Skeletal muscle tissue (tissue), 4 donors: ENCODE data around the gene AMBN. TPM values are rescaled to one million over a fixed set of nuclear protein-coding genes. Genes with fewer than 3 reads are reported as not detected.
A peak's percentile ranks its signal among the peaks of the same experiment; 100 is the strongest.
"Not testable (repeated sequence)": the region's sequence is repeated elsewhere in the genome, so short reads cannot be mapped to it uniquely, and the experiment has no call there.

ENCODE experiments used
- H3K27ac ChIP-seq: one replicate; pipeline ENCODE4 v1.7.0; 2013; ENCODE audit warnings: mild to moderate bottlenecking, low read depth, low read length, inconsistent platforms
- H3K27me3 ChIP-seq, 3 donors: one replicate each; pipeline ENCODE4 v1.7.0; 2013; ENCODE audit warnings: low read length in 3 of 3; ENCODE audit not compliant: control insufficient read depth in 3 of 3, insufficient read depth in 3 of 3
- H3K36me3 ChIP-seq, 3 donors: one replicate each; pipeline ENCODE4 v1.7.0; 2013; ENCODE audit warnings: low read length in 3 of 3; ENCODE audit not compliant: control insufficient read depth in 3 of 3, insufficient read depth in 3 of 3
- H3K4me1 ChIP-seq, 3 donors: one replicate each; pipeline ENCODE4 v1.7.0; 2013; ENCODE audit warnings: low read length in 3 of 3, mild to moderate bottlenecking in 3 of 3; ENCODE audit not compliant: control insufficient read depth in 3 of 3, insufficient read depth in 3 of 3
- H3K4me3 ChIP-seq, 3 donors: one replicate each; pipeline ENCODE4 v1.7.0; 2013; ENCODE audit warnings: low read length in 3 of 3
- H3K9ac ChIP-seq, 3 donors: one replicate each; pipeline ENCODE4 v1.7.0; 2013; ENCODE audit warnings: low read length in 3 of 3, mild to moderate bottlenecking in 3 of 3, moderate library complexity in 2 of 3, low read depth in 1 of 3
- H3K9me3 ChIP-seq, 3 donors: one replicate each; pipeline ENCODE4 v1.7.0; 2013; ENCODE audit warnings: low read length in 3 of 3; ENCODE audit not compliant: control insufficient read depth in 3 of 3
- total RNA-seq: library from RNA; depleted of rRNA; stranded (reverse); fragments of >200 nt; gene quantifications from one replicate; pipeline ENCODE4 v1.2.3, GENCODE V29; 2014
- donor health status: Osteomylitis.

AMBN gene
- total RNA-seq, 1 donor from 2014 or later, result not detected

DNA sequence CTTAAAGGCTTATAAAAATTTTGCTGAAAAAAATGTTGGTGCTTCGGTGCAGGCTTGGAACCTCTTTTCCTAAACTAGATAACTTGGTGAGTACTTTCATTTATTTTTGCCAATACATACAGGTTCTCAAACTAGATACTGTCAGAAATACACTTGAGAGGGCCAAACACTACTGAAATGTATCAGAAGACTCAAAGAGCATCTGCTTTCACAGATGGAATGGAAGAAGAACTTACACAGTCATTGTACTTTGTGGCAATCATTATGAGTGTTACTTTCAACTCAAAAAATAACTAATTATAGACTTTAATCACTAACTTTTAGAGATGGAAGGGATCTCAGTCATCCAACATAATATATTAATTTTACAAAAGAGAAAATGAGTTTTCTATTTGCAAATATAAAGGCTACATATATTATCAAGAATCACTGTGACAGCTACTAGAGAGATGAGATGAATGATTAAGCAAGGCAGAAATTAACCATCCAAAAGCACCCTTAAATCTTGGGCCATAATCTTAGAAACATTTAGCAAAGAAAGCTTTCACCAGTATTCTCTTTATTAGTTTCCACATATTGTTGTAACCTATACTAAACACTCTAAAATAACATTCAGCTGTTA lies 37.5 kb downstream of the AMBN start:
- Histone ChIP-seq H3K9me3 (no peaks in the 10 kb centered on the region), H3K4me3 (no peak overlapping the region), H3K4me1 (no peaks in the 10 kb centered on the region), H3K27me3 (no peaks in the 10 kb centered on the region), H3K9ac (no peak overlapping the region), H3K27ac (no peak overlapping the region), H3K36me3 (no peaks in the 10 kb centered on the region)

DNA sequence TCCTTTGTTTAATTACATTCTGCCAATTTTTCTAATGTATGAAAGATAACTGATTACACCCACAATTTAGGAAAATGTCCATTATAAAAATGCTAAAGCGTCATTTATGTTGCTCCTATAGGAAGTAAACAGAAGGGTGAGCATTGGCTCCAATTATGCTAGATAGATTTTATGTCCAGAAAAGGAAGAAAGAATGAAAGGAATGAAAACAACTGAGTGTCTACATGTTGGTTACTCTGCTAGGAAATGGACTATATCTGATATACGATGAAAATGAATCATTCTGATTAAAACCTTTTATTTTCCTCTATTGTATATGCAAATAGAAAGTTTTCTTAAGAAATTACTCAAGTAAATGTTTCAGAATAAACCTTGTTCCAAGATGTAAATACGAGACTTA lies 38.1 kb downstream of the AMBN start:
- no peak overlapping the region for H3K27ac ChIP-seq
- no peaks in the 10 kb centered on the region for H3K9me3 ChIP-seq
- H3K4me1 ChIP-seq, result no peaks in the 10 kb centered on the region
- no peak overlapping the region for H3K4me3 ChIP-seq
- no peak overlapping the region for H3K9ac ChIP-seq
- H3K36me3 ChIP-seq, result no peaks in the 10 kb centered on the region
- H3K27me3 ChIP-seq, result no peaks in the 10 kb centered on the region

DNA sequence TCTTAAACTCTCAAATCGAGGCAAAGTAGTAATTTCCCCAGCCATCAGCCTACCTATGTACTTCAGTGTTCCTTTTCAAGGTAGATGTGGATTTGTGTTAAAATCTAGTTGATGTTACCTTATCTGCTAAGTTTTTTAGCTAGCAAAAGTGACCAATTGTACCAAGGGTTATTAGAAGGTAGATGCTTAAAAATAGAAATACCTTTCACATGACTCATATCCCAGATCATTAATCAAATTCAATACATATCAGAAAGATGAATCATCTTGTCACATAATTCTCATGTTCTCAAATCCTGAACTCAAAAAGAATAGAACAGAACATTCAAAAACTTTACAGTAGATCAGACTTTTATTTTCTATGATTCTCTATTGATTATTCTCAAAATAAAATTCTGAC lies 40.0 kb downstream of the AMBN start:
- Histone ChIP-seq H3K27me3 (no peaks in the 10 kb centered on the region), H3K9me3 (no peaks in the 10 kb centered on the region), H3K4me3 (no peak overlapping the region), H3K9ac (no peak overlapping the region), H3K4me1 (peaks cover 0 to 4% (median 0%) of the 10 kb centered on the region in 3 donors), H3K36me3 (no peaks in the 10 kb centered on the region), H3K27ac (no peak overlapping the region)

GRCh38 chr4:70634482-70634881 lies 42.4 kb downstream of the AMBN start:
- Histone ChIP-seq H3K9ac (no peak overlapping the region), H3K27ac (no peak overlapping the region), H3K4me1 (peaks cover 0 to 5% (median 0%) of the 10 kb centered on the region in 3 donors), H3K36me3 (peaks cover 0 to 2% (median 0%) of the 10 kb centered on the region in 3 donors), H3K27me3 (no peaks in the 10 kb centered on the region), H3K9me3 (no peaks in the 10 kb centered on the region), H3K4me3 (no peak overlapping the region)

DNA sequence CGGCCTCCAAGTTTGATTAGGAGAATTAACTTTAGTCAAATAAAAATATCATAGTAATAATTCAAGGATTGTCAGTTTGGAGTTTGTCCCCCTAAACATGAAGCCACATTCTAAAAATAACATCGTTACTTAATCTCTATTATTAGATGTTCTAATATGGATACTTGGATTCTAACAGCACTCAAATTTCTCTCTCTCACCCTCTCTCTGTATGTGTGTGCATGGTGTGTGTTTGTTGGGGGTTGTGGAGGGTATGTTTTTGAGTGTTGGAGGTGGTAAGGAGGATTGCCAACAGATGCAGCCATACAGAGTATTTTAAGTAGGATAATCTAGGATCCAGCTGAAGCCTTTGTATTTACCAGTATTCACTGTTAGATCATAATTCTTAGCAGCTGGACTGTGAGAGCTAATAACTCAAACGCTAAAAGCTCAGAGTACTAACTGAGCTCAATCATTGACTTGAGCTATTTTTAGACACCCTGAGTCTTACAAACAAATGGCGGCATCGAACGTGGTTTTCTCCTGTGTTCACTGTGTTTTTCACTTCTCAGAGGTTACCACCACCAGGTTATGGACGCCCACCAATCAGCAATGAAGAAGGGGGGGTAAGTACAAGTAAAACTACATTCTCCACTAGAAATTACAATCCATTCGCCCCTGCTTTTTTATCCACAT lies 45.3 kb downstream of the AMBN start:
- H3K9ac ChIP-seq, result peak overlapping the region; percentile 57 to 76 (median 73)
- no peaks in the 10 kb centered on the region for H3K9me3 ChIP-seq
- peaks cover 0 to 5% (median 0%) of the 10 kb centered on the region in 3 donors for H3K4me1 ChIP-seq
- no peaks in the 10 kb centered on the region for H3K27me3 ChIP-seq
- H3K4me3 ChIP-seq, result peak overlapping the region; percentile 47 to 63 (median 57)
- H3K27ac ChIP-seq, result peak overlapping the region; percentile 96
- H3K36me3 ChIP-seq, result peaks cover 0 to 12% (median 2%) of the 10 kb centered on the region in 3 donors

- no peaks in the 10 kb centered on the region for H3K27me3 ChIP-seq
- H3K36me3 ChIP-seq, result peaks cover 2 to 21% (median 7%) of the 10 kb centered on the region in 3 donors
- peaks cover 0 to 5% (median 0%) of the 10 kb centered on the region in 3 donors for H3K4me1 ChIP-seq
- H3K9me3 ChIP-seq, result peaks cover 0 to 4% (median 0%) of the 10 kb centered on the region in 3 donors
- no peak overlapping the region for H3K27ac ChIP-seq
- H3K9ac ChIP-seq, result no peak overlapping the region
- H3K4me3 ChIP-seq, result no peak overlapping the region
These were observed 48.1 kb downstream of the AMBN start for GRCh38 chr4:70640192-70640591.

- H3K9ac ChIP-seq, H3K27ac ChIP-seq, H3K36me3 ChIP-seq, H3K4me1 ChIP-seq, H3K27me3 ChIP-seq, H3K9me3 ChIP-seq, H3K4me3 ChIP-seq: not testable (repeated sequence)
These were observed 58.7 kb downstream of the AMBN start for GRCh38 chr4:70650741-70651140.

DNA sequence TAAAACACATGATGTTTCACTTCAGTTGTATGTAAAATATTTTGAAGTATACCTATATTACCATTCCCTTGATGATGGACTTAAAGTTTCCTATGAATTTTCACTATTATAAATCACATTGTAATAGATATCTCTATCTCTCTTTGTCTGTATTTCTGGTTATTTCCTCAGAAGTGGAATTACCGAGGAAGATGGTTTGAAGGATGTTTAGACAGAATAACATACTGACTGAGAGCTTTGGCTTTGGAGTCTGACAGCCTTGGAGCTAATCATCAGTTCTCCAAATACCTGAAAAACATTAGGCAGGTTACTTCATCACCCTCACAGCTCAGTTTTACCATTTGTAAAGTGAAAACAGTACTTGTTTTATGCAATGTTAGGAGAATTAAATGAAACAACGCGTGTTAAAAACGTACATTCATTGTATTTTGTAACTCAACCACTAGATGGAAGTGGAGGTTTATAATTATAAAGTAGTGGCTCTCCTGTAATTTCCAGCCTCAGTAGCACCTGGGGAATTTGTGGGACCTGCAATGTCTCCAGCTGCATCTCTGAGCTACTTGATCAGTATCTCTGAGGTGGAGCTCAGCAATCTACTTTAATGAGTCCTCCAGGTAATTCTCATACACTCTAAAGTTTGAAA lies 59.9 kb downstream of the AMBN start:
- Histone ChIP-seq H3K9me3 (no peaks in the 10 kb centered on the region), H3K27ac (no peak overlapping the region), H3K4me3 (peak overlapping the region in 1 of 3 donors; percentile 41), H3K9ac (peak overlapping the region in 1 of 3 donors; percentile 50), H3K36me3 (no peaks in the 10 kb centered on the region), H3K4me1 (peaks cover 0 to 2% (median 0%) of the 10 kb centered on the region in 3 donors), H3K27me3 (no peaks in the 10 kb centered on the region)

- Histone ChIP-seq H3K27ac (no peak overlapping the region), H3K9ac (no peak overlapping the region), H3K27me3 (no peaks in the 10 kb centered on the region), H3K9me3 (no peaks in the 10 kb centered on the region), H3K4me1 (peaks cover 0 to 2% (median 0%) of the 10 kb centered on the region in 3 donors), H3K4me3 (no peak overlapping the region), H3K36me3 (no peaks in the 10 kb centered on the region)
These were observed 62.6 kb downstream of the AMBN start for GRCh38 chr4:70654605-70655011.
